Erythroblast (primary cell): ENCODE results near the gene UBE2Q2.
"Not testable (repeated sequence)": the region's sequence is repeated elsewhere in the genome, so short reads cannot be mapped to it uniquely, and the experiment has no call there.

Experiments
- GATA1 ChIP-seq: IDR thresholded peaks from 2 replicates; pipeline ENCODE4 v1.6.1; 2011; ENCODE audit warnings: low read depth, mild to moderate bottlenecking, control low read depth, low read length, moderate library complexity
- POLR2A ChIP-seq: IDR thresholded peaks from 2 replicates; pipeline ENCODE4 v1.6.1; 2011; ENCODE audit warnings: mild to moderate bottlenecking, low read length

- TF ChIP-seq POLR2A, GATA1: not testable (repeated sequence)
Observed at GRCh38 chr15:75800409-75800808, 42.8 kb upstream of the UBE2Q2 start.
